ENCODE data around the gene MPV17L2. TPM values are rescaled to one million over a fixed set of nuclear protein-coding genes. Genes with fewer than 3 reads are reported as not detected.
A peak's percentile ranks its signal among the peaks of the same experiment; 100 is the strongest.

Gene MPV17L2
- 1 to 10 TPM; 3.8 TPM for total RNA-seq
- total RNA-seq, result 5.2 to 7.2 reads per million in 2 donors

- H3K4me1 Mint-ChIP-seq, result peaks cover 20% of the 10 kb centered on the region
- H3K27me3 Mint-ChIP-seq, result no peaks in the 10 kb centered on the region
- peak within 1 kb of the TSS; percentile 92 for H3K4me3 Mint-ChIP-seq
- no peaks in the 10 kb centered on the region for H3K36me3 Mint-ChIP-seq (ENCODE audit: low read depth)
- ATAC-seq (peak; percentile 90), DNase-seq (peak; percentile 95 to 98 (median 97))
- H3K27ac Mint-ChIP-seq, result peak within 1 kb of the TSS; percentile 94
- no peaks in the 10 kb centered on the region for H3K9me3 ChIP-seq (ENCODE audit: control insufficient read depth, low read length, poor library complexity, severe bottlenecking)
Measured at GRCh38 chr19:18192673-18193387, at the start of gene MPV17L2. Gene MPV17L2 (plus strand): TSS chr19:18193218. CDS start chr19:18193282, 64 bp downstream.

- Mint-ChIP-seq H3K27ac (no peak overlapping the region), H3K36me3 (ENCODE audit: low read depth) (peaks cover 10% of the 10 kb centered on the region), H3K27me3 (no peaks in the 10 kb centered on the region), H3K4me1 (peaks cover 6% of the 10 kb centered on the region), H3K4me3 (no peak overlapping the region)
- DNase-seq (no peak), ATAC-seq (no peak)
- H3K9me3 ChIP-seq (ENCODE audit: control insufficient read depth, low read length, poor library complexity, severe bottlenecking), result no peaks in the 10 kb centered on the region
Measured at GRCh38 chr19:18143902-18144301, 49.1 kb upstream of the MPV17L2 start.

GRCh38 chr19:18144361-18144760 is 48.7 kb upstream of the MPV17L2 start:
- H3K36me3 Mint-ChIP-seq (ENCODE audit: low read depth), result peaks cover 7% of the 10 kb centered on the region
- no peak overlapping the region for H3K27ac Mint-ChIP-seq
- ATAC-seq, result no peak
- no peak overlapping the region for H3K4me3 Mint-ChIP-seq
- peaks cover 6% of the 10 kb centered on the region for H3K4me1 Mint-ChIP-seq
- H3K9me3 ChIP-seq (ENCODE audit: control insufficient read depth, low read length, poor library complexity, severe bottlenecking), result no peaks in the 10 kb centered on the region
- DNase-seq, result no peak
- no peaks in the 10 kb centered on the region for H3K27me3 Mint-ChIP-seq

GRCh38 chr19:18144906-18145305 is 48.1 kb upstream of the MPV17L2 start:
- Mint-ChIP-seq H3K4me3 (peak overlapping the region; percentile 49), H3K27ac (no peak overlapping the region), H3K27me3 (no peaks in the 10 kb centered on the region), H3K36me3 (ENCODE audit: low read depth) (peaks cover 7% of the 10 kb centered on the region), H3K4me1 (peaks cover 6% of the 10 kb centered on the region)
- H3K9me3 ChIP-seq (ENCODE audit: control insufficient read depth, low read length, poor library complexity, severe bottlenecking), result no peaks in the 10 kb centered on the region
- ATAC-seq, result no peak
- DNase-seq, result no peak

- H3K9me3 ChIP-seq (ENCODE audit: control insufficient read depth, low read length, poor library complexity, severe bottlenecking), result no peaks in the 10 kb centered on the region
- no peaks in the 10 kb centered on the region for H3K27me3 Mint-ChIP-seq
- no peak overlapping the region for H3K4me3 Mint-ChIP-seq
- H3K4me1 Mint-ChIP-seq, result peaks cover 6% of the 10 kb centered on the region
- H3K36me3 Mint-ChIP-seq (ENCODE audit: low read depth), result peaks cover 5% of the 10 kb centered on the region
- ATAC-seq (no peak), DNase-seq (no peak)
- H3K27ac Mint-ChIP-seq, result peak overlapping the region; percentile 8
Measured at GRCh38 chr19:18145391-18145999, 47.5 kb upstream of the MPV17L2 start.

GRCh38 chr19:18147396-18147795 is 45.6 kb upstream of the MPV17L2 start:
- no peaks in the 10 kb centered on the region for H3K27me3 Mint-ChIP-seq
- peaks cover 12% of the 10 kb centered on the region for H3K4me1 Mint-ChIP-seq
- H3K36me3 Mint-ChIP-seq (ENCODE audit: low read depth), result peaks cover 5% of the 10 kb centered on the region
- H3K27ac Mint-ChIP-seq, result peak overlapping the region; percentile 32
- ATAC-seq, result no peak
- H3K4me3 Mint-ChIP-seq, result no peak overlapping the region
- no peak for DNase-seq
- no peaks in the 10 kb centered on the region for H3K9me3 ChIP-seq (ENCODE audit: control insufficient read depth, low read length, poor library complexity, severe bottlenecking)

GRCh38 chr19:18149596-18149975 is 43.4 kb upstream of the MPV17L2 start:
- no peak for DNase-seq
- Mint-ChIP-seq H3K27ac (no peak overlapping the region), H3K27me3 (no peaks in the 10 kb centered on the region), H3K4me1 (peaks cover 20% of the 10 kb centered on the region), H3K36me3 (ENCODE audit: low read depth) (peaks cover 5% of the 10 kb centered on the region), H3K4me3 (no peak overlapping the region)
- H3K9me3 ChIP-seq (ENCODE audit: control insufficient read depth, low read length, poor library complexity, severe bottlenecking), result no peaks in the 10 kb centered on the region
- ATAC-seq, result no peak

- Mint-ChIP-seq H3K27ac (peak overlapping the region; percentile 96), H3K4me1 (peaks cover 24% of the 10 kb centered on the region), H3K36me3 (ENCODE audit: low read depth) (peaks cover 5% of the 10 kb centered on the region), H3K27me3 (no peaks in the 10 kb centered on the region), H3K4me3 (peak overlapping the region; percentile 92)
- ATAC-seq (no peak), DNase-seq (no peak)
- no peaks in the 10 kb centered on the region for H3K9me3 ChIP-seq (ENCODE audit: control insufficient read depth, low read length, poor library complexity, severe bottlenecking)
Measured at GRCh38 chr19:18150776-18151624, 42.0 kb upstream of the MPV17L2 start.

GRCh38 chr19:18152442-18152816 is 40.6 kb upstream of the MPV17L2 start:
- peak overlapping the region; percentile 92 for H3K4me3 Mint-ChIP-seq
- no peaks in the 10 kb centered on the region for H3K9me3 ChIP-seq (ENCODE audit: control insufficient read depth, low read length, poor library complexity, severe bottlenecking)

GRCh38 chr19:18152817-18153555 is 40.0 kb upstream of the MPV17L2 start, which contains the start of gene PIK3R2:
Gene PIK3R2 (plus strand): TSS chr19:18153163. CDS start chr19:18155880, 2,717 bp downstream.
- Mint-ChIP-seq H3K27ac (peak within 1 kb of the TSS; percentile 96), H3K36me3 (ENCODE audit: low read depth) (no peaks in the 10 kb centered on the region), H3K27me3 (no peaks in the 10 kb centered on the region), H3K4me3 (peak within 1 kb of the TSS; percentile 92), H3K4me1 (peaks cover 21% of the 10 kb centered on the region)
- H3K9me3 ChIP-seq (ENCODE audit: control insufficient read depth, low read length, poor library complexity, severe bottlenecking), result no peaks in the 10 kb centered on the region
- peak; percentile 88 for ATAC-seq
- peak; percentile 95 to 100 (median 98) for DNase-seq

More at GRCh38 chr19:18152442-18152816, 40.6 kb upstream of the MPV17L2 start:
- DNase-seq (peak; percentile 86 to 97 (median 92)), ATAC-seq (peak; percentile 69)
- Mint-ChIP-seq H3K27ac (peak overlapping the region; percentile 96), H3K4me1 (peaks cover 21% of the 10 kb centered on the region), H3K27me3 (no peaks in the 10 kb centered on the region), H3K36me3 (ENCODE audit: low read depth) (no peaks in the 10 kb centered on the region)

- peak in 2 of 3 donors; percentile 28 to 33 for DNase-seq
- H3K4me3 Mint-ChIP-seq, result peak overlapping the region; percentile 92
- H3K36me3 Mint-ChIP-seq (ENCODE audit: low read depth), result no peaks in the 10 kb centered on the region
- no peaks in the 10 kb centered on the region for H3K27me3 Mint-ChIP-seq
- peak overlapping the region; percentile 77 for H3K27ac Mint-ChIP-seq
- no peaks in the 10 kb centered on the region for H3K9me3 ChIP-seq (ENCODE audit: control insufficient read depth, low read length, poor library complexity, severe bottlenecking)
- ATAC-seq, result no peak
- peaks cover 21% of the 10 kb centered on the region for H3K4me1 Mint-ChIP-seq
Measured at GRCh38 chr19:18153556-18154134, 39.4 kb upstream of the MPV17L2 start.
